Measurements from ENCODE around the gene PPP2R2D.

The PPP2R2D gene

GRCh38 chr10:131858118-131858515 lies 42.7 kb upstream of the PPP2R2D start:
- Histone ChIP-seq H3K36me3 (ENCODE audit: insufficient read depth, low read length) (no peaks in the 10 kb centered on the region), H3K27me3 (ENCODE audit: insufficient read depth, low read length, poor library complexity, severe bottlenecking) (no peaks in the 10 kb centered on the region), H3K4me1 (ENCODE audit: insufficient read depth, low read length, poor library complexity, severe bottlenecking) (no peaks in the 10 kb centered on the region), H3K9me2 (replicated peaks; ENCODE audit: low read depth, low read length) (no peaks in the 10 kb centered on the region), H4K20me1 (ENCODE audit: insufficient read depth, low read length, poor library complexity, severe bottlenecking) (no peaks in the 10 kb centered on the region), H3K9ac (ENCODE audit: low read depth, low read length, poor library complexity, severe bottlenecking) (no peak overlapping the region), H2AFZ (ENCODE audit: low read length) (no peak overlapping the region), H3K9me3 (ENCODE audit: insufficient read depth, low read depth, low read length) (no peaks in the 10 kb centered on the region; the same call in 1 of the 2 replicates), H3K4me2 (ENCODE audit: low read depth, low read length, poor library complexity, severe bottlenecking) (no peak overlapping the region), H3F3A (ENCODE audit: low read depth) (no peaks in the 10 kb centered on the region), H3K79me2 (ENCODE audit: insufficient read depth, low read length) (no peaks in the 10 kb centered on the region), H3K4me3 (ENCODE audit: low read length, poor library complexity, severe bottlenecking) (no peak overlapping the region)
- TF ChIP-seq EZH2phosphoT487 (IDR thresholded peaks at IDR 0.05; ENCODE audit: borderline replicate concordance) (no peak), CTCF (conservative IDR thresholded peaks at IDR 0.05; ENCODE audit: low read length) (no peak)

GRCh38 chr10:131858583-131859340 lies 42.0 kb upstream of the PPP2R2D start:
- Histone ChIP-seq H3K9me3 (ENCODE audit: insufficient read depth, low read depth, low read length) (no peaks in the 10 kb centered on the region; the same call in 1 of the 2 replicates), H3K4me3 (ENCODE audit: low read length, poor library complexity, severe bottlenecking) (no peak overlapping the region), H3K27me3 (ENCODE audit: insufficient read depth, low read length, poor library complexity, severe bottlenecking) (no peaks in the 10 kb centered on the region), H2AFZ (ENCODE audit: low read length) (no peak overlapping the region), H3K9ac (ENCODE audit: low read depth, low read length, poor library complexity, severe bottlenecking) (no peak overlapping the region), H3F3A (ENCODE audit: low read depth) (no peaks in the 10 kb centered on the region), H3K9me2 (replicated peaks; ENCODE audit: low read depth, low read length) (no peaks in the 10 kb centered on the region), H3K79me2 (ENCODE audit: insufficient read depth, low read length) (no peaks in the 10 kb centered on the region), H3K4me1 (ENCODE audit: insufficient read depth, low read length, poor library complexity, severe bottlenecking) (no peaks in the 10 kb centered on the region), H3K4me2 (ENCODE audit: low read depth, low read length, poor library complexity, severe bottlenecking) (no peak overlapping the region), H3K36me3 (ENCODE audit: insufficient read depth, low read length) (no peaks in the 10 kb centered on the region), H4K20me1 (ENCODE audit: insufficient read depth, low read length, poor library complexity, severe bottlenecking) (no peaks in the 10 kb centered on the region)
- TF ChIP-seq CTCF (conservative IDR thresholded peaks at IDR 0.05; ENCODE audit: low read length) (no peak), EZH2phosphoT487 (IDR thresholded peaks at IDR 0.05; ENCODE audit: borderline replicate concordance) (no peak)

GRCh38 chr10:131859341-131860020 lies 41.3 kb upstream of the PPP2R2D start:
- no peaks in the 10 kb centered on the region for H3K9me2 ChIP-seq (replicated peaks; ENCODE audit: low read depth, low read length)
- H3K36me3 ChIP-seq (ENCODE audit: insufficient read depth, low read length): no peaks in the 10 kb centered on the region
- TF ChIP-seq CTCF (conservative IDR thresholded peaks at IDR 0.05; ENCODE audit: low read length): no peak
- no peak for TF ChIP-seq EZH2phosphoT487 (IDR thresholded peaks at IDR 0.05; ENCODE audit: borderline replicate concordance)
- no peaks in the 10 kb centered on the region for H4K20me1 ChIP-seq (ENCODE audit: insufficient read depth, low read length, poor library complexity, severe bottlenecking)
- no peaks in the 10 kb centered on the region for H3K4me1 ChIP-seq (ENCODE audit: insufficient read depth, low read length, poor library complexity, severe bottlenecking)
- no peaks in the 10 kb centered on the region; the same call in 1 of the 2 replicates for H3K9me3 ChIP-seq (ENCODE audit: insufficient read depth, low read depth, low read length)
- no peak overlapping the region for H3K9ac ChIP-seq (ENCODE audit: low read depth, low read length, poor library complexity, severe bottlenecking)
- no peaks in the 10 kb centered on the region for H3F3A ChIP-seq (ENCODE audit: low read depth)
- H3K79me2 ChIP-seq (ENCODE audit: insufficient read depth, low read length): no peaks in the 10 kb centered on the region
- H3K27me3 ChIP-seq (ENCODE audit: insufficient read depth, low read length, poor library complexity, severe bottlenecking): no peaks in the 10 kb centered on the region
- no peak overlapping the region for H2AFZ ChIP-seq (ENCODE audit: low read length)
- no peak overlapping the region for H3K4me2 ChIP-seq (ENCODE audit: low read depth, low read length, poor library complexity, severe bottlenecking)
- H3K4me3 ChIP-seq (ENCODE audit: low read length, poor library complexity, severe bottlenecking): no peak overlapping the region
